GM12874 (cell line): ENCODE measurements around the gene GLI1.

Experiments
- TF ChIP-seq, protein P1 (sequence below): IDR thresholded peaks from 2 replicates; pipeline ENCODE4 v1.5.1; 2011; ENCODE audit warnings: low read depth, mild to moderate bottlenecking, control low read depth, low read length, moderate library complexity; ENCODE audit not compliant: insufficient read depth

Gene GLI1

DNA sequence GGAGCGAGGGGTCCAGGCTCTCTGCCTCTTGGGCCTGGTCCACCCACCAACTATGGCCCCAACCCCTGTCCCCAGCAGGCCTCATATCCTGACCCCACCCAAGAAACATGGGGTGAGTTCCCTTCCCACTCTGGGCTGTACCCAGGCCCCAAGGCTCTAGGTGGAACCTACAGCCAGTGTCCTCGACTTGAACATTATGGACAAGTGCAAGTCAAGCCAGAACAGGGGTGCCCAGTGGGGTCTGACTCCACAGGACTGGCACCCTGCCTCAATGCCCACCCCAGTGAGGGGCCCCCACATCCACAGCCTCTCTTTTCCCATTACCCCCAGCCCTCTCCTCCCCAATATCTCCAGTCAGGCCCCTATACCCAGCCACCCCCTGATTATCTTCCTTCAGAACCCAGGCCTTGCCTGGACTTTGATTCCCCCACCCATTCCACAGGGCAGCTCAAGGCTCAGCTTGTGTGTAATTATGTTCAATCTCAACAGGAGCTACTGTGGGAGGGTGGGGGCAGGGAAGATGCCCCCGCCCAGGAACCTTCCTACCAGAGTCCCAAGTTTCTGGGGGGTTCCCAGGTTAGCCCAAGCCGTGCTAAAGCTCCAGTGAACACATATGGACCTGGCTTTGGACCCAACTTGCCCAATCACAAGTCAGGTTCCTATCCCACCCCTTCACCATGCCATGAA, 11.5 kb downstream of the GLI1 start:
- TF ChIP-seq, protein P1, sequence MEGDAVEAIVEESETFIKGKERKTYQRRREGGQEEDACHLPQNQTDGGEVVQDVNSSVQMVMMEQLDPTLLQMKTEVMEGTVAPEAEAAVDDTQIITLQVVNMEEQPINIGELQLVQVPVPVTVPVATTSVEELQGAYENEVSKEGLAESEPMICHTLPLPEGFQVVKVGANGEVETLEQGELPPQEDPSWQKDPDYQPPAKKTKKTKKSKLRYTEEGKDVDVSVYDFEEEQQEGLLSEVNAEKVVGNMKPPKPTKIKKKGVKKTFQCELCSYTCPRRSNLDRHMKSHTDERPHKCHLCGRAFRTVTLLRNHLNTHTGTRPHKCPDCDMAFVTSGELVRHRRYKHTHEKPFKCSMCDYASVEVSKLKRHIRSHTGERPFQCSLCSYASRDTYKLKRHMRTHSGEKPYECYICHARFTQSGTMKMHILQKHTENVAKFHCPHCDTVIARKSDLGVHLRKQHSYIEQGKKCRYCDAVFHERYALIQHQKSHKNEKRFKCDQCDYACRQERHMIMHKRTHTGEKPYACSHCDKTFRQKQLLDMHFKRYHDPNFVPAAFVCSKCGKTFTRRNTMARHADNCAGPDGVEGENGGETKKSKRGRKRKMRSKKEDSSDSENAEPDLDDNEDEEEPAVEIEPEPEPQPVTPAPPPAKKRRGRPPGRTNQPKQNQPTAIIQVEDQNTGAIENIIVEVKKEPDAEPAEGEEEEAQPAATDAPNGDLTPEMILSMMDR, result no peak

DNA sequence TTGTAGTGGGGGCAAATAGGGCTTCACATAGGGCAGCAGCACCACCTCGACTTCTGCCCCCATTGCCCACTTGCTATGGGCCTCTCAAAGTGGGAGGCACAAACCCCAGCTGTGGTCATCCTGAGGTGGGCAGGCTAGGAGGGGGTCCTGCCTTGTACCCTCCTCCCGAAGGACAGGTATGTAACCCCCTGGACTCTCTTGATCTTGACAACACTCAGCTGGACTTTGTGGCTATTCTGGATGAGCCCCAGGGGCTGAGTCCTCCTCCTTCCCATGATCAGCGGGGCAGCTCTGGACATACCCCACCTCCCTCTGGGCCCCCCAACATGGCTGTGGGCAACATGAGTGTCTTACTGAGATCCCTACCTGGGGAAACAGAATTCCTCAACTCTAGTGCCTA, 12.1 kb downstream of the GLI1 start:
- TF ChIP-seq, protein P1, result no peak

- TF ChIP-seq, protein P1, result no peak
Measured at GRCh38 chr12:57472391-57472790, 12.8 kb downstream of the GLI1 start.

DNA sequence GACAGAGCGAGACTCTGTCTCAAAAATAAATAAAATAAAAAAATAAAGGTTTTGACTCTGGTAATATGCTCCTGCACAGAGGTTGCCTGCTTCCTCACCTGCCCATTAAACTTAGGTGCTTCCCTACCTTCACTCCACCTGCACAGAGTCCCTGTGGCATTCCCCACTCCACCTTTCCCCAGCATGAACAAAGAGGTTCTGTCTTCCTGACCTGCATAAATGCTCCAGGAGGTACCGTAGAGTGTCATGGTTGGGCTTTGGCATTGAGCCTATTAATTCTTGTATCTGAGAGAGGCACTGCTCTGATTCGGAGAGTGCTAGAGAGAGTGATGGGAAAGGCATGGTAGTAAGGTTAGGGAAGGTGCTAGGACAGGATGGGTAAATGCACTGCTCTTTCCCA, 13.8 kb downstream of the GLI1 start:
- TF ChIP-seq, protein P1, result no peak

GRCh38 chr12:57473886-57474285, 14.3 kb downstream of the GLI1 start:
- TF ChIP-seq, protein P1, result no peak

DNA sequence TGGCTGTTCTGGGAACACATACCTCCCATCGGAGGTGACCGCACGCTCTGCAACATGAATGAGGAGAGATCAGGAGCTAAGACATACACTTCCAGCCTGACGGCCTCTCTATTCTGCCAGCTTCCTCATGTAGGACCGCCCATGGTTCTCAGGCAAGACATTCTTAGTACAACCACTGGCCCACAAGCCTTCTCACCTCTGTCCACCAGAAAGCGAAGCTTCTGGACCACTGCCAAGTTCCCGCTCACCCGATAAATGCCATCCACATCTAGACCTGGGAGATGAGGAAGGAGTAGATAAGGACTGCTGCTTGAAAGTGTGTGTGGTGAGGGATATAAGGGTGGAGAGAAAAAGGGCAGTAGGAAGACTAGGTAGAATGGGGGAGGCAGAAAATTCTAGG, 14.8 kb downstream of the GLI1 start:
- TF ChIP-seq, protein P1, result no peak

DNA sequence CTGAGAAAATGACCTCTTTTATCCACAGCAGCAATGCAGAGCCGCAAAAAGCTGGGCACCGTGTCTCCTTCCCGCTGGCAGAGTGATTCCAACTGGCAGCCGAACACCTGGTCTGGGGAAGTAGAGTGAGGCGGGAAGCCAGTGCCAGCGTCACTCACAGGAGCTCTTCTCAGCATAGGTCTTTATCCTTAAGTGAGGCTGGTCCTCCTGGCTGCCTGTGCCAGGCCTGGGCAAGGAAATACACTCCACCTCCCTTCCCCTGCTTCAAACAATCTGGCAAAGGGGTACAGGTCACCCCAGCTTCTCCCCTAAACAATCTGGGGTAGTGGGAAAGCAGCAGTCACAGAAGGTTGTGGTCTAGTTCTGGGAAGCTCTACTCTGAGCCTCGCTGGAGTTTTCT, 15.3 kb downstream of the GLI1 start:
- TF ChIP-seq, protein P1, result no peak
